PFSK-1 (cell line): ENCODE results near the gene KLHL22.

Experiments
- FOXP2 ChIP-seq: optimal IDR thresholded peaks from 2 replicates; pipeline ENCODE3; 2011; ENCODE audit warnings: borderline replicate concordance, control low read depth, inconsistent platforms; ENCODE audit not compliant: insufficient read depth; ENCODE audit errors: extremely low read length, extremely low read depth
- POLR2AphosphoS5 ChIP-seq: IDR thresholded peaks from 2 replicates; pipeline ENCODE4 v1.6.1; 2012; ENCODE audit warnings: low read depth, mild to moderate bottlenecking, control low read depth, low read length, moderate library complexity
- SIN3A ChIP-seq: IDR thresholded peaks from 2 replicates; pipeline ENCODE4 v1.6.1; 2012; ENCODE audit warnings: mild to moderate bottlenecking, low read length, moderate library complexity, borderline replicate concordance; ENCODE audit not compliant: insufficient read depth
- TAF1 ChIP-seq: IDR thresholded peaks from 2 replicates; pipeline ENCODE4 v1.6.1; 2012; ENCODE audit warnings: low read length, control low read depth, borderline replicate concordance; ENCODE audit not compliant: insufficient read depth
- TF ChIP-seq, protein P1 (sequence below), 2 experiments: IDR thresholded peaks; 2 replicates each; pipeline versions ENCODE4 v1.6.1 to v1.8.0; 2011 to 2012; ENCODE audit warnings: low read depth in 2 of 2, low read length in 2 of 2, control low read depth in 1 of 2, inconsistent platforms in 1 of 2, mild to moderate bottlenecking in 1 of 2, moderate library complexity in 1 of 2; ENCODE audit not compliant: insufficient read depth in 1 of 2

KLHL22 gene

DNA sequence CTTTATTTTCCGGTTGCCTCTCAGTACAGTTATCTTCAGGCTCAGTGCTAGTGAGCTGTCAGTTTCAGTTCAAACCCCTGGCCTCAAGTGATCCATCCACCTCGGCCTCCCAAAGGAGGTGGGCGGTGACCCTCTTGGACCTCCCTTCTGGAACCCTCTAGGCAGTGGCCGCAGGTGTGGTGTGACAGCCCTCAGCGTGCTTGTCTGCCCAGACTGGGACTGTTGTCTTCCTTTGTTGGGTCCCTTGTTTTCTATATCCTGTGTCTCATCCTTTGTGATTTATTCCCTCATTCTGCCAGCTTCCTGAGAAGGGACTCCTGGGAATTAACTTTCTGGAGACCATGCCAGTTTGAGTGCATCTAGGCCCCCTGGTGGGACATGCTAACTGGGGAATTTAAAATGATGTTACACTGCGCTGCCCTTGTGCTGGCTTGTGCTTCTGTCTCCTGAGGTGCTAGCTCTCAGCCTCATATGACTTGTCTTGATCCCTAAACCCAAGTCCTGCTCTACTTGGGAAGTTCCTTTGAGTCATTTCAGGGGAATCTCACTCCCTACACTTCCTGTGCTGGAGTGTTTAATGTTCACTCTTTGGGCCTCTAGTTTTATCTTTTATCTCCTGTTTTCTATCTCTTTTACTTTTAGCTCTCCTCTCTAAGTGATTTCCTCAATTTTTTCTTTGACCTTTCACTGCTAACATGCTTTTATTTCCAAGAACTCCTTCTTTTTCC lies 31.2 kb upstream of the KLHL22 start:
- TF ChIP-seq, protein P1, sequence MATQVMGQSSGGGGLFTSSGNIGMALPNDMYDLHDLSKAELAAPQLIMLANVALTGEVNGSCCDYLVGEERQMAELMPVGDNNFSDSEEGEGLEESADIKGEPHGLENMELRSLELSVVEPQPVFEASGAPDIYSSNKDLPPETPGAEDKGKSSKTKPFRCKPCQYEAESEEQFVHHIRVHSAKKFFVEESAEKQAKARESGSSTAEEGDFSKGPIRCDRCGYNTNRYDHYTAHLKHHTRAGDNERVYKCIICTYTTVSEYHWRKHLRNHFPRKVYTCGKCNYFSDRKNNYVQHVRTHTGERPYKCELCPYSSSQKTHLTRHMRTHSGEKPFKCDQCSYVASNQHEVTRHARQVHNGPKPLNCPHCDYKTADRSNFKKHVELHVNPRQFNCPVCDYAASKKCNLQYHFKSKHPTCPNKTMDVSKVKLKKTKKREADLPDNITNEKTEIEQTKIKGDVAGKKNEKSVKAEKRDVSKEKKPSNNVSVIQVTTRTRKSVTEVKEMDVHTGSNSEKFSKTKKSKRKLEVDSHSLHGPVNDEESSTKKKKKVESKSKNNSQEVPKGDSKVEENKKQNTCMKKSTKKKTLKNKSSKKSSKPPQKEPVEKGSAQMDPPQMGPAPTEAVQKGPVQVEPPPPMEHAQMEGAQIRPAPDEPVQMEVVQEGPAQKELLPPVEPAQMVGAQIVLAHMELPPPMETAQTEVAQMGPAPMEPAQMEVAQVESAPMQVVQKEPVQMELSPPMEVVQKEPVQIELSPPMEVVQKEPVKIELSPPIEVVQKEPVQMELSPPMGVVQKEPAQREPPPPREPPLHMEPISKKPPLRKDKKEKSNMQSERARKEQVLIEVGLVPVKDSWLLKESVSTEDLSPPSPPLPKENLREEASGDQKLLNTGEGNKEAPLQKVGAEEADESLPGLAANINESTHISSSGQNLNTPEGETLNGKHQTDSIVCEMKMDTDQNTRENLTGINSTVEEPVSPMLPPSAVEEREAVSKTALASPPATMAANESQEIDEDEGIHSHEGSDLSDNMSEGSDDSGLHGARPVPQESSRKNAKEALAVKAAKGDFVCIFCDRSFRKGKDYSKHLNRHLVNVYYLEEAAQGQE (IDR thresholded peaks at IDR 0.05; ENCODE audit: insufficient read depth in 1 of 2, low read depth in 2 of 2, low read length in 2 of 2): no peak
- TF ChIP-seq FOXP2: no peak
- no peak for TF ChIP-seq TAF1
- no peak for TF ChIP-seq SIN3A
- no peak for TF ChIP-seq POLR2AphosphoS5

DNA sequence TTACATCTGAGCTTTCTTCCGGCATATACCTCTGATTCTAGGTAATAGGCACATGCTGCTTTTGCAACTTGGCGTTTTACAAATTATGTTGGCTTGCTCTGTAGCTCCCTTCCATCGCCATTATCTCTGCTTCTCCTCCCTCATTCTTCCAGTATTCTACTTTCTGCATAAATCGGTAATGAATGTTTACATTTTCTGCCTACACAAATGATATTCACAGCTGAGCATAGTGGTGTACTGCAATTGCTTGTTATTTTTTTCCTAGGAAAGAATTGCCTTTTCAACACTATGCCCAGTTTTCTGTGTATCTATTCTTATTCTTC lies 30.7 kb upstream of the KLHL22 start:
- TF ChIP-seq POLR2AphosphoS5: no peak
- no peak for TF ChIP-seq TAF1
- no peak for TF ChIP-seq FOXP2
- no peak for TF ChIP-seq SIN3A
- TF ChIP-seq, protein P1 (IDR thresholded peaks at IDR 0.05; ENCODE audit: insufficient read depth in 1 of 2, low read depth in 2 of 2, low read length in 2 of 2): no peak

GRCh38 chr22:20525048-20525447 lies 29.5 kb upstream of the KLHL22 start:
- no peak for TF ChIP-seq POLR2AphosphoS5
- TF ChIP-seq TAF1: no peak

DNA sequence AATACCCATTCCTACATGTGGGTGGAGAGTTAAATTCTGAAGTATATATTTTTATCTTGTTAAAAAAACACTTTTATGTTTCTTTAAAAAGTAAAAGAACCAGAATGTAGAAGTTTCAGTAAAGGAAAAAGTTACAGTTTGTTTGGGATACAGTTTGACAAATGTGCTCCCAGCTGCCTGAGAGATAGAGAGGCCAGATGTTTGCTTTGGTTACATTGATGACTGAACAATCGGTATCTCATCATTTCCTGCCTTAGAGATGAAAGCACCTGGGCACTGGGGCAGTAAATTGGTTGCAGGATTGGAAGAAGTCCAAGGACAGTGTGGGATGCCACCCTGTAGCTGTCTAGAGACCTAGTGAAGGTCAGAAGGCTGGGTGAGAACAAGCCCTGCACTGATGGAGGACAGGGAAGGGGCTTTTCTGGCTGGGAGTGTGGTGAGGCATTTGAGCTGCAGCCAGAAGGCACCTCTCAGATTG lies 28.4 kb upstream of the KLHL22 start:
- TF ChIP-seq, protein P1 (IDR thresholded peaks at IDR 0.05; ENCODE audit: insufficient read depth in 1 of 2, low read depth in 2 of 2, low read length in 2 of 2): no peak
- TF ChIP-seq FOXP2 (no peak), SIN3A (no peak), TAF1 (no peak), POLR2AphosphoS5 (no peak)

GRCh38 chr22:20523086-20523983 lies 27.7 kb upstream of the KLHL22 start:
- TF ChIP-seq FOXP2 (no peak), SIN3A (no peak), TAF1 (no peak), POLR2AphosphoS5 (no peak)
- TF ChIP-seq, protein P1 (IDR thresholded peaks at IDR 0.05; ENCODE audit: insufficient read depth in 1 of 2, low read depth in 2 of 2, low read length in 2 of 2): no peak
